ENCODE data around the gene MUS81. TPM values are rescaled to one million over a fixed set of nuclear protein-coding genes. Genes with fewer than 3 reads are reported as not detected.

Gene MUS81
- total RNA-seq, 1 experiment from 2014 or later: 74.6 TPM

- DNase-seq: no peak
- H3K9me3 Mint-ChIP-seq (ENCODE audit: unreplicated experiment): peaks cover 9% of the 10 kb centered on the region
- H3K4me3 Mint-ChIP-seq (ENCODE audit: unreplicated experiment): no peak overlapping the region
- Histone ChIP-seq H3K9me3 (no peaks in the 10 kb centered on the region), H3K4me3 (ENCODE audit: low read depth, low read length) (no peak overlapping the region), H3K27me3 (replicated peaks; ENCODE audit: control insufficient read depth, insufficient read depth, low read length) (no peaks in the 10 kb centered on the region), H3K36me3 (ENCODE audit: control insufficient read depth, insufficient read depth, low read length) (no peaks in the 10 kb centered on the region), H3K4me1 (peaks cover 38% of the 10 kb centered on the region)
- H3K4me1 Mint-ChIP-seq (ENCODE audit: low read depth, unreplicated experiment): peaks cover 39% of the 10 kb centered on the region
- intact Hi-C loops (cut with micrococcal nuclease; ENCODE audit: unreplicated experiment): no loop called here
- no peak for TF ChIP-seq CTCF (IDR thresholded peaks at IDR 0.05; ENCODE audit: insufficient read depth in 1 of 2, low read depth in 1 of 2, low read length in 1 of 2, severe bottlenecking in 1 of 2, unreplicated experiment in 1 of 2)
- H3K36me3 Mint-ChIP-seq (ENCODE audit: insufficient read depth, unreplicated experiment): peaks cover 12% of the 10 kb centered on the region
- peak overlapping the region; percentile 76 for H3K27ac Mint-ChIP-seq (ENCODE audit: unreplicated experiment)
- ChIA-PET POLR2A (interaction anchor here (0.9 kb wide), 1 partner anchor 102 kb away, joined by 3 read pairs; the partner anchor contains the start of gene KAT5), CTCF (interaction anchor here (0.6 to 1.5 kb wide), 4 partner anchors 34 to 1011 kb away, joined by 3 to 5 read pairs (median 4); partner anchors contain the start of genes FIBP and KAT5)
- BruUV-seq (replicated peaks): no TSS peak
- no peaks in the 10 kb centered on the region for H3K27me3 Mint-ChIP-seq (ENCODE audit: insufficient read depth, unreplicated experiment)
These were observed 45.9 kb upstream of the MUS81 start for GRCh38 chr11:65814131-65814985.

- Histone ChIP-seq H3K36me3 (ENCODE audit: control insufficient read depth, insufficient read depth, low read length) (no peaks in the 10 kb centered on the region), H3K9me3 (no peaks in the 10 kb centered on the region), H3K27me3 (replicated peaks; ENCODE audit: control insufficient read depth, insufficient read depth, low read length) (no peaks in the 10 kb centered on the region), H3K4me3 (ENCODE audit: low read depth, low read length) (no peak overlapping the region), H3K4me1 (peaks cover 38% of the 10 kb centered on the region)
- peaks cover 12% of the 10 kb centered on the region for H3K36me3 Mint-ChIP-seq (ENCODE audit: insufficient read depth, unreplicated experiment)
- H3K9me3 Mint-ChIP-seq (ENCODE audit: unreplicated experiment): peaks cover 9% of the 10 kb centered on the region
- H3K4me3 Mint-ChIP-seq (ENCODE audit: unreplicated experiment): peak overlapping the region; percentile 42
- peaks cover 39% of the 10 kb centered on the region for H3K4me1 Mint-ChIP-seq (ENCODE audit: low read depth, unreplicated experiment)
- no peaks in the 10 kb centered on the region for H3K27me3 Mint-ChIP-seq (ENCODE audit: insufficient read depth, unreplicated experiment)
- TSS peak; percentile 65 for BruUV-seq (replicated peaks)
- peak; percentile 22 to 54 for DNase-seq
- peak overlapping the region; percentile 76 for H3K27ac Mint-ChIP-seq (ENCODE audit: unreplicated experiment)
- no peak for TF ChIP-seq CTCF (IDR thresholded peaks at IDR 0.05; ENCODE audit: insufficient read depth in 1 of 2, low read depth in 1 of 2, low read length in 1 of 2, severe bottlenecking in 1 of 2, unreplicated experiment in 1 of 2)
- POLR2A ChIA-PET: no interaction called here
- CTCF ChIA-PET: interaction anchor here (1.5 kb wide), 1 partner anchor 35 kb away, joined by 3 read pairs; no protein-coding TSS in a partner anchor
- intact Hi-C loops (cut with micrococcal nuclease; ENCODE audit: unreplicated experiment): no loop called here
These were observed 45.2 kb upstream of the MUS81 start for GRCh38 chr11:65814986-65815565.

GRCh38 chr11:65816696-65817095 lies 43.5 kb upstream of the MUS81 start:
- no peaks in the 10 kb centered on the region for H3K27me3 Mint-ChIP-seq (ENCODE audit: insufficient read depth, unreplicated experiment)
- H3K36me3 Mint-ChIP-seq (ENCODE audit: insufficient read depth, unreplicated experiment): peaks cover 12% of the 10 kb centered on the region
- peak overlapping the region; percentile 83 for H3K4me3 Mint-ChIP-seq (ENCODE audit: unreplicated experiment)
- no peak for TF ChIP-seq CTCF (IDR thresholded peaks at IDR 0.05; ENCODE audit: insufficient read depth in 1 of 2, low read depth in 1 of 2, low read length in 1 of 2, severe bottlenecking in 1 of 2, unreplicated experiment in 1 of 2)
- ChIA-PET POLR2A (interaction anchor here (0.6 to 1.7 kb wide), 4 partner anchors 29 to 105 kb away, joined by 3 to 27 read pairs (median 5); partner anchors contain the start of gene KAT5), CTCF (interaction anchor here (1.3 to 3.5 kb wide), 5 partner anchors 36 to 105 kb away, joined by 12 to 41 read pairs (median 17); partner anchors contain the start of genes AP5B1, FIBP, KAT5 and RNASEH2C)
- no peaks in the 10 kb centered on the region for H3K27me3 ChIP-seq (replicated peaks; ENCODE audit: control insufficient read depth, insufficient read depth, low read length)
- no peak for DNase-seq
- H3K9me3 ChIP-seq: no peaks in the 10 kb centered on the region
- peaks cover 38% of the 10 kb centered on the region for H3K4me1 ChIP-seq
- no peaks in the 10 kb centered on the region for H3K36me3 ChIP-seq (ENCODE audit: control insufficient read depth, insufficient read depth, low read length)
- H3K27ac Mint-ChIP-seq (ENCODE audit: unreplicated experiment): peak overlapping the region; percentile 85
- BruUV-seq (replicated peaks): no TSS peak
- intact Hi-C loops (cut with micrococcal nuclease; ENCODE audit: unreplicated experiment): loop anchor here (2.0 kb wide), 1 partner anchor 36 kb away; the partner anchor contains the start of gene AP5B1
- peaks cover 9% of the 10 kb centered on the region for H3K9me3 Mint-ChIP-seq (ENCODE audit: unreplicated experiment)
- H3K4me1 Mint-ChIP-seq (ENCODE audit: low read depth, unreplicated experiment): peaks cover 33% of the 10 kb centered on the region
- H3K4me3 ChIP-seq (ENCODE audit: low read depth, low read length): no peak overlapping the region
